Endometrium (tissue), 2 donors: ENCODE results near the gene DOCK9.

Source experiments
- FAIRE-seq: peaks from 2 replicates; lab custom pipeline; 2012; peaks lifted over from hg19 to GRCh38; lab: Jason Lieb, UNC
- donor health status: control.
- donor health status: control.

The DOCK9 gene

DNA sequence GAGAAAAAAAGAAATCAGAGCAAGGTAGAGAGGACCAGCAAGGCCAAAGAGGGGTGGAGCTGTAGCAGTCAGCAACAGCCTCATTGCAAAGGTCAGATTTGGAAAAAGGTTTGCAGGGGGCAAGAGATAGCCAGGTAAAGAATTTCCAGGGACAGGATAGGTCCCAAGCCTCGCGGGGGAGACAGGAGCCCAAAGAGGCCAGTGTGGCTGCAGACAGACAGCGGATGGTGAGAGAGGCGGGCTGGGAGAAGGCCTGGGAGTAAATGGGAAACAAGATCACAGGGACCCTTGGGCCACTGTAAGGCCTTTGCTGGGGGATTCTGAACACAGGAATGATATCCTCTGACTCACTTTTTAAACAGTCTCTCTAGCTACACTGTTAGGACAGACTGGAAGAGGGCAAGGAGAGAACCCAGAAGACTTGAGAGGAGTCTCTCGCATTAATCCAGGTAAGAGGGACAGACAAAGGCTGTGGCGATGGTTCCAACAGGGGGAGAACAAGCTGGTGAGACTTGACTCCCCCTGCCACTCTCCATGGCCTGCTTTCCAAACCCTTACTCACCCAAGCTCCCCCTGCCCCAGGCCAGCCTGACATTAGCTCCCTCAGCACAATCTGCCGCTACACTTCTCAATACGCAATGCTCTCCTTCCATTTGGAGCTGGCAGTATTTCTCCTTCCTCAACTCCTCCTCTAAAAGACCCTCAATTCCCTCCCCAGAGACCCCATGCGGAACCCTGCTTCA, 31.8 kb downstream of the DOCK9 start:
- FAIRE-seq: no peak

DNA sequence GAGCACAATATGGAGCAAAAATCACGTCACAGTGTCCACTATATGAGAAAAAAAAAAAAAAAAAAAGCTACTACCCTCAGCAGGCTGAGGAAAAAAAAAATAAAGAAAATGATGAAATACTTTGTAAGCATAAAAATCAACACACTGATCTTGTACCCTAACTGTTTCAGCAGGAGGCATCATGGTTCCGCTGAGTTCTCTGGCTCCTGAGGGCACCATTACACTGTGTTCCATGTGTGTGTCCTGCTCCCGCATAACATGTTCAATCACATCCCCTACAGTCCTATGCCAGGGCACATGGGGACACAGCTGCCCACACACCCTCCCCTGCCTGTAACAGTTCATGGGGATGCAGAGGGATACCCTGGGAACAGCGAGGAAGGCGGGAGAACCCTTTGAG, 33.5 kb downstream of the DOCK9 start:
- no peak for FAIRE-seq

DNA sequence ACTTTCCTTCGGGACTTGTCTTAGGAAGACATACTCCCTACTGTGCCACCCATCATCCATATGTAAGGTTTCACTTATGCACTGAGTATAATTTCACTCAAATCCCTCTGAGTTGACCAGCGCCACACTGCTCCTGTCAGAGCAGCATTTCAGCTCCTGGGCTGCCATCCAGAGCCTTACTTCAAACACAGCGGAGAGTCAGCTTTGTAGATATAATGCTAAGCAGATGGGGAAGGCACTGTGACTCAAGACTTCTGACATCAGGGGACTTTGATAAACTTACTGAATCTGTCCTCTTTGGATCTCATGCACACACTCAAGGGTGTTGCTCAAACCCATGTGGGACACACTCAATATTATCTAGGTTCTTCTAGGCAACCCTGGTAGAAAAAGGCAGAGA, 34.9 kb downstream of the DOCK9 start:
- FAIRE-seq: no peak

DNA sequence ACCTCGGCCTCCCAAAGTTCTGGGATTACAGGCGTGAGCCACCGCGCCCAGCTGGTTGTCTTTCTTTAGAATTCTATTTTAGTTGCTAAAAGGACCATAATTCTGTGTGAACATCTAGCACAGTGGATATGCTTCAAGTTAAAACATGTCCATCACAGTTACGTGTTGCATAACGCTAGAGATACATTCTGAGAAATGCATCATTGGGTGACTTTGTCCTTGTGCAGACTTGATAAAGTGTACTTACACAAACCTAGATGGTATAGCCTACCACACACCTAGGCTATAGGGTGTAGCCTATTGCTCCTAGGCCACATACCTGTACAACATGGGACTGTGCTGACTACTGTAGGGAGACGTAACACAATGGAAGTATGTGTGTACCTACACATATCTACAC, 35.4 kb downstream of the DOCK9 start:
- FAIRE-seq: no peak

DNA sequence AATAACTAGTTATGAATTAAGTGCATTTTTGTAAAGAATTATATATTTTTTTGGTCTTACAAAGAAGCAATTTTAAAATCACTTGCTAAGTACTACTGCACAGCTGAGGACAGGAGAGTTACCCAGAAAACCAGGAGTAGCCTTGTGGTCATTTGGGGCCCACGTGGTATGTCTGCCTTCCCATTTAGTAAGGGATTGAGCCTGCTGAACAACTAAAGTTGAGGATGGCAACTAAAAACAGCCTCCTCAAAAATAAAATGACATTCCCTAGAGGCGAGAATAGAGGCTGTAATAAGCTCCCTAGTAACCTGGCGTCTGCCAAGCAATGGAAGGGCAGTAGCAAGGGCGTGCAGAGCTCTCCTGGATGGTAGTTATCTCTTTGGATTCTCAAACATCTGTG, 36.3 kb downstream of the DOCK9 start:
- FAIRE-seq: no peak

- no peak for FAIRE-seq
These were observed 36.7 kb downstream of the DOCK9 start for GRCh38 chr13:98941126-98941525.

DNA sequence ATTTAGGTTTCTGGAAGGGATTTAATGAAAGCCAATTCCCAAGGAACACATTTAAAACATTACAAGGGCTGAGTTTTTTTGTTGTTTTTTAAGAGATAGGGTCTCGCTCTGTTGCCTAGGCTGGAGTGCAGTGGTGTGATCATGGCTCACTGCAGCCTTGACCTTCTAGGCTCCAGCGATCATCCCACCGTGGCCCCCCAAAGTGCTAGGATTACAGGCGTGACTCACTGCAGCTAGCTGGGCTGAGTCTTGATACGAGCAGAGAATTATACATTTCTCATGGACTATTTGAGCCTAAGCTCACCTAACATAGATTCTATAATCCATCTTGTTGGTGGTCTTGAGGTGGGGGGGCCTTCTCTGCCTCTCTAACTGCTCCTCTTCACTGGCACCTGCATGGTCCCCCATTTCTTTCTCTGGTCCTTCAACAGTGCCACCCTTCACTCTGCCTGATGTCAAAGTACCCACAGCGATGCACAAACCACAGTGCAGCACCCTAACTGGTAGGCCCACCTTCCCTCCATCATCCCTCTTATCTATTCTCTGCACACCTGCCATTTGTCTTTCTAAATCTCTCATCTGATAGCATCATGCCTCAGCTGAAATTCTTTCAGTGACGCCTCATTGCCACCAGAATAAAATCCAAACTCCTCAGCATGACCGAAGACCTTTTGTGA, 37.4 kb downstream of the DOCK9 start:
- FAIRE-seq: no peak

GRCh38 chr13:98939660-98940191, 38.1 kb downstream of the DOCK9 start:
- no peak for FAIRE-seq

DNA sequence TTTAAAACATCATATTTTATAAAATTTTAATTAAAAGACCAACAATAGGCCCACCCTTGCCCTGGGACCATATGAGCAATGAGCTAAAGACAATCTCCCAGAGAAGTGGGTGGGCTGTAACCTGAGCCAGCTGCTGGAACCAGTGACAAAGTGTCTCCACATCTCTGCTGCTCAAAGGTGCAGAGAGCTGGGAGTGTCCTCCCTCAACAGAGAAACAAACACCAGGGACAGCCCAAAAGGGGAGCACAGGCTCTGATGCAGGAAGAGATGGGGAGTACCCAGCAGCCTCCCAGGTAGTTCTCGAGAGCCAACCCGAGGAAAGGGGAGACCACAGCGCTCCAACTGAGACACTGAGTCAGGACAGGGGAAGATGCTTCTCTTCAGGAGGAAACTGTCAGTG, 39.1 kb downstream of the DOCK9 start:
- no peak for FAIRE-seq

- no peak for FAIRE-seq
These were observed 39.9 kb downstream of the DOCK9 start for GRCh38 chr13:98937911-98938381.

GRCh38 chr13:98934243-98934642, 43.6 kb downstream of the DOCK9 start:
- FAIRE-seq: no peak

DNA sequence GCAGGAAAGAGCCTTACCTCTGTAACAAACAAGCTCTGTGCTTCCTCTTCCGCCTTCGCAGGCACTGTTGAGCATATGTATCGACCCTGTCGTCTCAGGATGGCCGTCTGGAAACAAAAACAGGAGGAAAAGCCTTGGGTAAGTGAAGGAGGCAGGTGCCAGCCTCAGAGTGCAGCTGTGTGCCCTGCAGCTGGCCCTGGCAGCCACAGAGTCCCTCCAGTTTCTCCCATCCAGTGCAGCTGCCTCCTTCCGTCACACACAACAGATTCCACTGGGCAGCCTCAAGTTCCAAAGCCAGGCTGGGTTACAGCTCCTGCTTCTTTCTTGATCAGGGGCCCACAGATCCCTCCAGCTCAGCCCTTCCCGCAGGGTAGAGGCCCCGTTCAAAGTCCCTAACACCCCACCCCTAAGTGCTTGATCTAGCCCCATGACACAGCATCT, 47.7 kb downstream of the DOCK9 start:
- no peak for FAIRE-seq

DNA sequence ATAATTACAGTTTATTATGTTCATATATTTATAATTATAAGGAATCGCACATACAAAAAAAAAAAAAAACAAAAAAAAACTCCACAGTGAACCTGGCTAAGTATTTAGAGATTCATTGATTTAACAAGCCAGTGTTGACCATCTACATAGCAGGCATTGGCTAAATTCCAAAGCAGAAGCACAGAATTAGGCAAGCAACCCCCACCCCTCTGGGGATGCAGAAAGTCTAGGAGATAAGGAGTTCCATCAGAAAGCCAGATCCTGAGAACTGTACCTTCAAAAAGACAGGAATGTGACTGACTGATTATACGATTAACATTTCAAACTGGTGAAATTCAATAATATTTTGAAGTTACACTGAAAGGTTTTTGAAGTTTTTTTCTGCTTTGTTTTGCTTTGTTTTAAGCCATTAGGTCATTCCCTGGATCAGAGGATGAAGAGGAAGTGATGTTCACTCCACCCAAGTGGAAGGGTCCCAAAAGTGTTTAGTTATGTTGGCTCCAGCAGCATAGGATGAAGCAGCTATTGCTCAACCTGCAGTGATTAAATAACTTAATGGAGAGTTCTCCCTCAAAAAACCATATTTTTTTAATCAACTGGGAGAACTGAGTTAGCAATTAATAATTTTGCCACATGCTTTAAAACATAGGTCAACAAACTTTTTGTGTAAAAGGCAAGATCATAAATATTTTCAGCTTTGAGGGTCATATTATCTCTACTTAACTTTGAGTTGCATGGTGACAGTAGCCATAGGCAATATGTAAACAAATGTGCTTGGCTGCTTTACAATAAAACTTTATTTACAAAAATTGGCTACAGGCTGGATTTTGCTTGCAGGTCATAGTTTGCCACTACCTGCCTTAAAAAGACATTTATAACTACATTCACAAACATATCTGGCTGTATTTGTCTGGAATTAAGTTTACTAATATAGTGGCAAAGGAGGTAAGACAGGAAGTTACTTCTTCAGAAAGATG, 49.6 kb downstream of the DOCK9 start:
- FAIRE-seq: peak; percentile 87

DNA sequence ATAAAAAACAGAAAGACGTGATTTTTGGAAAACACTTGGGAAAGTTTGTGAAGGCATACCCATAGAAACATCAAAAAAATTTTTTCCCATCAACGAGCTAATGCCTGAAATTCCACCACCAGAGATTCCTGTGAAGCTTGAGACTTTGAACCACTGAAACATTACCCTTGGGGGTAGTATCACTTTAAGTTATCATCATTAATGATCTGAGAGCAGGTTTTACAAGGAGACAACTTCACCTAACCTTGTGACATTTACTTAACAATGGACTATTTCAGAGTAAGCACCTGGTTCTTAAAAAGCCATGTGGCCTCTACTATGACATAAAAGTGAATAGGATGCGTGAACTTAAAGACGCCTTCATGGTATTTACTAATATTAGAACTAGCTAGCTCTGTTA, 51.9 kb downstream of the DOCK9 start:
- no peak for FAIRE-seq

- FAIRE-seq: no peak
These were observed 54.0 kb downstream of the DOCK9 start for GRCh38 chr13:98923641-98924397.

- FAIRE-seq: no peak
These were observed 55.6 kb downstream of the DOCK9 start for GRCh38 chr13:98922306-98922705.

DNA sequence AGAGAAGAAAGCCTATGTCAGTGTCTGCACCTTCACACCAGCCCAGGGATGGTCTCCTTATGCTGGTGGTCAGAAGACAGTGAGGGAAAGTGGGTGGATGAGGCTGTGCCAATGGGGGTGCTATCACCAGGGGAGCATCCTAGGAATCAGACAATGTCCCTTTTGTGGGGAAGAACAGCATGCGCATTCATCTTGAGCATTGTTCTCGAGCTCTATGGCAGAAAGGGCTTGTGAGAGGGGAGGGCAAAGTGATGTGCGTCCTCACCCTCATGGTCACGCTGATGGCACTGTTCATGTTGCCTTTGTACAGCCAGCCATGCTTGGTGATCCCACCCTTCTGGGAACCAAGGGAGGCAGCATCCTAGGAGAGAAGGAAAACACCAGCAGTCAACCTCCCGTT, 56.1 kb downstream of the DOCK9 start:
- FAIRE-seq: no peak

DNA sequence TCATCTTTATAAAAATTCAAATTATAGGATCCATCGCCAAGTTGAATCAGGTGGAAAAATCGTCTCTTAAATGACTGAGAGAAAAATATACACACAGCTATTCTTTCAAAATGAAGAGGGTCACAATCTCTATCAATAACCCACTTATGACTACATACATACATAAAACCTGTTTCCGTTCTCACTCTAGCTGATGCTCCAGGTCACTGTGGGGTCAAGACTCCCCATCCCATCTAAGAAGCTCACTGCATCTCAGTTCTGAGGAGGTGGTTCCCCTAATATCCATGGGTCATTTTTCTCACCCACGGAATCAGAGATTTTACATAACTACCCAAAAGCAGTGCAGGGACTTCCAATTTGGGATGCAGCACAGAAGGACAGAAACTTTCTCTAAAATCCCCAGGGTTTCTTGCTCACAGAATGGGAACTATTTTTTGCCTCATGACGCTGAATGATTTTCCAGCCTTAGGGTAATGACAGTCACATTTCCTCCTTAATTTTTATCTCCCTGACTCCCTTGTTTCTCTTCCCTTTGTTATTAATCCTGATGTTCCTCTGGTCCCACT, 56.8 kb downstream of the DOCK9 start:
- no peak for FAIRE-seq

- FAIRE-seq: no peak
These were observed 58.3 kb downstream of the DOCK9 start for GRCh38 chr13:98919566-98919965.

DNA sequence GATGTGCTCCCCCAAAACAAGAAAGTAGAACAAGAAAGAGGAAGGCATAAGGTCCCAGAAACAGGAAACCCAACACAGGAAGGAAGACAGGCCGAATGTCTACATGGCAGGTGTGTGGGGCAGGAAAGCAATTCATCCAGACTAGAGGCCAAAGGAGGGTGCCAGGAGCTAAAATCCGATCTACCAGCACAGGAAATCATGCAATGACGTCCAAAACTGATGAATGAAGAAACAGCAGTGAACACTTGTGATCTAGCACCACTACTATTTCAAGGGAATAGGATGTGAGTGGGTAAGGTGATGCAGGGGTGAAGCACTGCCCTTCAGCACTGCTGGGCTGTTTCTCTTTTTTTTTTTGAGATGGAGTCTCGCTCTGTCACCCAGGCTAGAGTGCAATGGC, 59.1 kb downstream of the DOCK9 start:
- FAIRE-seq: no peak

DNA sequence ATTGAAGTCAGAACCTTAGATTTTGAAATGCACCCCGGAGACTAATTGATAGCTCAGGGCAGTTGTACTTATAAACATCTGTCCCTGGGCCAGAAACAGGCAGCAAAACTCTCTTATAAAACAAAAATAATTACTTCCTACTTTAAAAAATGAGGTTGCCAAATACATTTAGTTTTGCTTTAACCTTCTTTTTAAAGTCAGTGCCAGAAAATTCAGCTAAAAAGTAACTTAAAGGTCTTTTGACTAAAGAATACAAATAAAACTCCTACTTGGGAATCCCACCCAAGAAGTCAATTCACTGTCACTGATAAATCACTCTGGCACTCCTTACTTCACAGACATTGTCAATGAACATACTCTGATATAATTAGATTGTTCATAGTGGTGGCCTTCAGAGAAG, 60.7 kb downstream of the DOCK9 start:
- peak; percentile 45 for FAIRE-seq
